ENCODE results near the gene GPR18. TPM values are rescaled to one million over a fixed set of nuclear protein-coding genes. Genes with fewer than 3 reads are reported as not detected.

Gene GPR18
- total and polyA plus RNA-seq, 2 of the 4 experiments (the other 2 are of a cell fraction), result not detected

Small RNA genes lying within 50 kb of the gene (microRNA-seq; reads per million reads assigned to microRNA genes)
- not detected for gene RN7SKP9 (ENCODE audit: insufficient read depth, insufficient read length)

Small RNA genes lying within 50 kb of the gene (small RNA-seq; reads per million reads assigned to genes)
- gene RN7SKP9, result 0 to 0.92 (median 0) reads per million in 5 experiments

Other genes with a start within 250 kb of the GPR18 start
- gene UBAC2, start 57.5 kb downstream of the GPR18 start, total RNA-seq (2012; rRNA removed), result 20.8 and 23.6 TPM in 2 replicates
- 28.9 and 36.3 TPM in 2 replicates for gene UBAC2, start 57.5 kb downstream of the GPR18 start, polyA plus RNA-seq (2012; rRNA removed)
- gene GPR183, start 49.0 kb upstream of the GPR18 start, total RNA-seq (2012; rRNA removed), result 0.18 and 0.28 TPM in 2 replicates
- 0.31 and 0.44 TPM in 2 replicates for gene GPR183, start 49.0 kb upstream of the GPR18 start, polyA plus RNA-seq (2012; rRNA removed)
- gene TM9SF2, start 243.1 kb upstream of the GPR18 start, total RNA-seq (2012; rRNA removed), result 85.5 and 137 TPM in 2 replicates
- 36.0 and 46.1 TPM in 2 replicates for gene TM9SF2, start 243.1 kb upstream of the GPR18 start, polyA plus RNA-seq (2012; rRNA removed)

All from IMR-90 (cell line).